Measurements from ENCODE around the gene FGFR2.

GRCh38 chr10:121637437-121637836 lies 39.2 kb upstream of the FGFR2 start:
- TF ChIP-seq REST (IDR thresholded peaks at IDR 0.05; ENCODE audit: low read depth, low read length) (no peak), RAD21 (IDR thresholded peaks at IDR 0.05; ENCODE audit: low read length) (no peak), CTCF (IDR thresholded peaks at IDR 0.05) (no peak), TAF1 (IDR thresholded peaks at IDR 0.05; ENCODE audit: borderline replicate concordance, low read depth, low read length) (no peak), MXI1 (IDR thresholded peaks at IDR 0.05; ENCODE audit: low read depth, low read length) (no peak), RCOR1 (IDR thresholded peaks at IDR 0.05; ENCODE audit: low read length) (no peak), FOXM1 (IDR thresholded peaks at IDR 0.05; ENCODE audit: low read depth) (no peak), GABPA (IDR thresholded peaks at IDR 0.05; ENCODE audit: low read depth) (no peak)

Data from SK-N-SH (cell line).